ENCODE results near the gene SHOX.

The SHOX gene

DNA sequence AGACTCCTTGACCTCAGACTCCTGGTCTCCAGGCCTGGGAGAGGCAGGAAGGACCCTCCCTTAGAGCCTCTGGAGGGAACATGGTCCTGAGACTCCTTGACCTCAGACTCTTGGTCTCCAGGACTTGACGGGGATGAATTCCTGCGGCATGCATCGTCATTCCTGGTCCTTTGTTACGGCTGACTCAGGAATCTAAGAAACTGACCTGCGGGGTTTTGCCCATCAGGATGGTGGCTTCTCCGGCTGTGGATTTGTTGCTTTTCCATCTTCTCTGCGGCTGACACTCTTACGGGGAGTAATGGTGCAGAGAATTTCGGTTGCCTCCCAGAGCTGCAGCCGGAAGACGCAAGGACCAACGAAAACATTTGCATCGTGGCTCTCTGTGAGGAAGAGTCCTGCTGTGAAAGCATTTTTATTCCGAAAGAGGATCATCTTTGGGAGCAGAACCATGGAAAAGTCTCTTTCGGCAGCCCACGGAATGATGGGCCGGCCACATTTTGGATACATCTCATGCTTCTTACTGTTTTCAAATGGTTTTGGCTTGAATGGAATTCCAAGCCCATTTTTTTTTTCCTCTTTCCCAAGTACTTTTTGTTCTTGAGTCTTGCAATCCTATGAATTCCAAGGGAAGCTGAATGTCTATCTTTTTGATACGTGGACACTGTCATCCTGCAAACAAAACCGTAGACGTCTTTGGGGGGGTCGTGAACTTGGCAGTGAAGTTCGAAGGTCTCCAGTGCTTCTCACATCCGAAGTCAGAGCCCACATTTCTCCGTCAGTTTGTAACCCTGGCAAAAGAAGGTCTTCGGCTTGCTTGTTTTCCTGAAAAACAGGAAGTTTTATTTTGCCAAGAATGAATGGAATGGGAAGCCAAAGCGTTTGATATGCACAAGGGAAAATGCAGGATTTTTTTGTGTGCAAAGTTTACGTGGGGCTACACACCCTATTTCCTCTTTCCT is 36.5 kb downstream of the SHOX start:
- DNase-seq (ENCODE audit: low spot score) = no peak

DNA sequence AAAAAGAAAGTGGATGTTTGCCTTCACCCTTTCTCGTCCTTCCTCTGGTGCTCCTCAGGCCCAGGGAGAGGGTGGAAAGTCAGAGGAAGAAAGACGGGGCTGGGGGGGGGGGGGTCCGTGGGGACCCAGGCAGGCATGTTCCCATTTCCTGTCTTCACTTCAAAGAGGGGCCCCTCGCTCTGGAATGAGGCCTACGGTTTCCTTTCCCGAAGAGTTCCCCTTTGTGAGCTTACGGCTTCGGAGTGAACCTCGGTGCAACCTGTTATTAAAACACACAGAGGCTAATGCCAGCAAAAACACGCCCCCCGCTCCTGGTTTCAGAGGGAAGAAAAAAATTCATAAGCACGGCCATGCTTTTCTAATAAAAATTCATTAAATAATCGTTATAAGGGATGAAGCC is 40.1 kb downstream of the SHOX start:
- no peak for DNase-seq (ENCODE audit: low spot score)

DNA sequence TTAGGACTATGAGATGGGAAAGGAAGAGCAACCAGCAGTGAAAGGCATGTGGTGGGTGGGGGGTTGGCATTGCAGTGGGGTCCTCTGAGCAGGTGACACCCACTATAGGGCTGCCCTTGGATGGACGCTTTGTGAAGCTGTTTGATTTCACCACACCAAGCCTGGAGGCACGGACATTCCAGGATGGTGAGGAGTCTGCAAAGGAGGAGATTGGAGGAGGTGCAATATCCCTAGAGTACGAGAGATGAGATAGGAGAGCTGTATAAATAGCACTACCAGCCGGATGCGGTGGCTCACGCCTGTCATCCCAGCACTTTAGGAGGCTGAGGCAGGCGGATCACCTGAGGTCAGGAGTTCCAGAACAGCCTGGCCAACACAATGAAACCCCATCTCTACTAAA is 42.3 kb downstream of the SHOX start:
- DNase-seq (ENCODE audit: low spot score) = no peak

- DNase-seq (ENCODE audit: low spot score) = no peak
Measured at GRCh38 chrX:675279-675954, 44.8 kb downstream of the SHOX start.

GRCh38 chrX:675955-676295 is 45.3 kb downstream of the SHOX start:
- DNase-seq (ENCODE audit: low spot score) = no peak

DNA sequence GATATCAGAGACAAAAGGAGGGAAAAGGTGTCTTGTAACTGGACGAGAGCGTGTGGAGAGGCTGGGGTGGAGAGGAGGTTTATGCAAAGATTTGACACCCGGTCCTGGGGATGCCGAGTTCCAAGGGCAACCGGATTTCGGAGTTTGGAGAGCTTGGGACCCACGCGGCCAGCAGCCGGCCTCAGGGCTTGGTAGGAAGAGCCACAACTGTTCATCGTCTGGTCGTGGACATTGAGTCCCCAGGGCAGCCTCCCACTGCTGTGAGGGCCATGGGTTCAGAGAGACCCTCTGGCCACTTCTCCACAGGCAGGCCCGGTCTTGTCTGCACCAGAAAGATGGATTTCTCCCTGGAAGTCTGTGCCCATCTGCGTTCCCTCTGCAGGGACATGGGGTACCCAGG is 46.8 kb downstream of the SHOX start:
- no peak for DNase-seq (ENCODE audit: low spot score)

DNA sequence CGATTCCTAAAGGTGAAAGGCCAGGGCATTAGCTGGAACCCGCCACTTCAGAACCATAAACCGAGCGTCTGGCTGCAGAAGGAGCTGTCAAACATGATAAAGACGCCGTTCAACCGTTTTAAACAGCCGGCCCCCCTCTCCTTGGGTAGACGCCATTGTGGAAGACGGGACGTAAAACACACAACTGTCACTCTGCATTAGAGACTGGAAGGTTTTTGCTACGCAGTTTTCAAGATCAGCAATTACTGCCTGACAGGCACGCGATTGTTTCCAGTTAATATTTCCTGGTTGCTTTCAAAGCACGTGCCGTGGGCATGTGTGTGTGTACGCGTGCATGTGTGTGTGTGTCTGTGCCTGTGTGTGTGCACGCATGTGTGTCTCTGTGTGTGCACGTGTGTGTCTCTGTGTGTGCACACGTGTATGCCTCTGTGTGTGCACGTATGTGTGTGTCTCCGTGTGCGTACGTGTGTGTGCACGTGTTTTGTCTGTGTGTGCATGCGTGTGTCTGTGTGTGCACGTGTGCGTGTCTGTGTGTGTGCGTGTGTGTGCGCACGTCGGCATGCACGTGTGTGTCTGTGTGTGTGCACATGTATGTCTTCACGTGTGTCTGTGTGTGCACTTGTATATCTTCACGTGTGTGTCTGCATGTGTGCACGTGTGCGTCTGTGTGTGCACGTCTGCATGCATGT is 48.8 kb downstream of the SHOX start:
- no peak for DNase-seq (ENCODE audit: low spot score)

DNA sequence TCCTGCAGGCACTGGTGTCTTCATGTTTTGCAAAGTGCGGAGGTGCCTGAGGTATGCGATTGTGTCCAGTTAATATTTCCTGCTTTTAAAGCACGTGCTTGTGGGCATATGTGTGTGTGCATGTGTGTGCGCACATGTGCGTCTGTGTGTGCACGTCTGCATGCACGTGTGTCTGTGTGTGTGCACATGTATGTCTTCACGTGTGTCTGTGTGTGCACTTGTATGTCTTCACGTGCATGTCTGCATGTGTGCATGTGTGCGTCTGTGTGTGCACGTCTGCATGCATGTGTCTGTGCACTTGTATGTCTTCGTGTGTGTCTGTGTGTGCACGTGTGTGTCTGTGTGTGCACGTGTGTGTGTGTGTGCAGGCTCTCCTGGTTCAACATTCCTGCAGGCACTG is 49.5 kb downstream of the SHOX start:
- DNase-seq (ENCODE audit: low spot score) = no peak

GRCh38 chrX:681989-682388 is 51.4 kb downstream of the SHOX start:
- DNase-seq (ENCODE audit: low spot score) = no peak

GRCh38 chrX:682892-683291 is 52.3 kb downstream of the SHOX start:
- no peak for DNase-seq (ENCODE audit: low spot score)

DNA sequence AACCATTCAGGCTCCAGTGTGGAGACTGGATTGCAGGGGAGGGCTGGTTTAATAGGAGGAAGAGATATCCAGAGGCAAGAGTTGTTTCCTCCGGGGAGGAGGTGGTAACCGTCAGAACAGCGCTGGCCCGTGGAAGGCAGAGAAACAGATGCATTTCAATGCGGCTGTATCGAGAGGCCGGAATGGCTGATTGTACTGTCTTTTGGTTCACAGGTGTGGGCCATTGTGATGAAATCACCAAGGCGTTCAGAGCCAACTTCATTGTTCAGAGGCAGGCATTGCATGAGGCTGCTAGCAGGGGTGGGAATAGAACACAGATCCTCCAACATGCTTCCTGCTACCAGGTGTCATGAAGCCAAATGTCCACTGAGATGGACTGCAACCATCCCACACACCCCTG is 53.0 kb downstream of the SHOX start:
- DNase-seq (ENCODE audit: low spot score) = no peak

DNA sequence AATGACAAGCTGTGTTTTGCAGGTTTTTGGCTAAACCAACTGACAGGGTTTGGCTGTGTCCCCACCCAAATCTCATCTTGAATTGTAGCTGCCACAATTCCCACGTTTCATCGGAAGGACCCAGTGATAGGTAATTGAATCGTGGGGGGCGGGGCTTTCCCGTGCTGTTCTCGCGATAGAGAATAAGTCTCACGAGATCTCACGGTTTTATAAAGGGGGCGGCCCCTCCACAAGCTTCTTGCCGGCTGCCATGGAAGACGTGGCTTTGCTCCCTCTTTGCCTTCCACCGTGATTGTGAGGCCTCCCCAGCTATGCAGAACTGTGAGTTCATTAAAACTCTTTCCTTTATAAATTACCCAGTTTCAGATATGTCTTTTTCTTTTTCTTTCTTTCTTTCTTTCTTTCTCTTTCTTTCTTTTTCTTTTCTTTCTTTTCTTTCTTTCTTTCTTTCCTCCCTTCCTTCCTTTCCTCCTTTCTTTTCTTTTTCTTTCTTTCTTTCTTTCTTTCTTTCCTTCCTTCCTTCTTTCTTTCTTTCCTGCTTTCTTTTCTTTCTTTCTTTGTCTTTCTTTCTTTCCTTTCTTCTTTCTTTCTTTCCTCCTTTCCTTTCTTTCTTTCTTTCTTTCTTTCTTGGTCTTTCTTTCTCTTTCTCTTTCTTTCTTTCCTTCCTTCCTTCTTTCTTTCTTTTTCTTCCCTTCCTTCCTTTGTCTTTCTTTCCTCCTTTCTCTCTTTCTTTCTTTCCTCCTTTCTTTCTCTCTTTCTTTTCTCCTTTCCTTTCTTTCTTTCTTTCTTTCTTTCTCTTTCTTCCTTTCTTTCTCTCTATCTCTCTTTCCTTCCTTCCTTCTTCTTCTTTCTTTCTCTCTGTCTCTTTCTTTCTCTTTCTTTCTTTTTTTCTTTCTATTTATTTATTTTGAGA is 54.8 kb downstream of the SHOX start:
- no peak for DNase-seq (ENCODE audit: low spot score)

GRCh38 chrX:689983-690382 is 59.4 kb downstream of the SHOX start:
- no peak for DNase-seq (ENCODE audit: low spot score)

DNA sequence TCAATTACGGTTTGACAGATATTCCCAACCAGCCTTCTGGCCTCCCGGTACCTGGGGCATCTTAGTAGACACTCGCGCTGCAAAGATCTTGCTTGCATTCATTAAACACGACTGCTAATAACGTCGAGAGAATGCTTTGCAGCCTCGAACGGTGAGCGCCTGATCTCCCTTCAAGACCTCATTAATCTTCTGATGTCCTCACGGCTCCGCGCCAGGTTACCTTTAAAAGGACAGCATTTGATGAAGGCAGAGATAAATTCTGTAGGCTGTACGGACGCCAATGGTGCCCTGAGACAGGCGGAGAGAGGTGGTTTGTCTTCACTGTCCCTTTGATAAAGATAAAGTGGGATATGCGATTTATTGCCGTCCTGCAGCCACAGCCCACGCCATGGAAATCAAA is 64.2 kb downstream of the SHOX start:
- DNase-seq (ENCODE audit: low spot score) = no peak

DNA sequence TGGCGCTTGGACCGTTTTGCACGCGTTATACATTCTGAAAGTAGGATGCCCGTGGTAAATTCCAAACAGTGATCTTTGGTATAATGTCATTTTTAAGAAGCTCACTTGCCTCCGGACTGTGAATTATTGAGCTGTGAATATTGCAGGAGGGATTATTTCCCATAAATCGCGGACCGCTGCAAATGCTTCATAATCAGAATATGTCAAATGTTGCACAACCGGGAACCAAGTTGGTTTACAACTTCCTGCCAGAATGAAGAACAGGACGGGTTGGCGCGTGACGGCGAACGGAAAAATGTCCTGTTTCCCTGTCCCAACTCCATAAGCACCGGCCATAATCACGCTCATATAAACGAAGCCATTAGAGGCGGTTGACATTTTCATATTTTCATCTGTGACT is 67.6 kb downstream of the SHOX start:
- DNase-seq (ENCODE audit: low spot score) = no peak

DNA sequence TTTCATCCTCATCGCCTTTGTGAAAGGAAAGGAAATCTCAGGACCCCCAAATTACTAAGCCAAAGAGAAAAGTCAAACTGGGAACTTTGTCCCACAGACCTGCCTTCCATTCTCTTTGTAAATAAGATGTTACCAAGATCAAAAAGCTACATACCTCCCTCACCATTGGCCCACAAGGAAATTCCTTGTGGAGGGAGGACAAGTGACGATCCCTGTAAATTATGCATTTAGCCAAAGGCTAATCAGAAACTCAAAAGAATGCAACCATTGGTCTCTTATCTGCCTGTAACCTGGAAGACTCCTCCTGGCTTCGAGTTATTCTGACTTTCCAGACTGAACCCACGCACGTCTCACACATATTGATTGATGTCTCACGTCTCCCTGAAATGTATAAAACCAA is 70.3 kb downstream of the SHOX start:
- no peak for DNase-seq (ENCODE audit: low spot score)

- DNase-seq (ENCODE audit: low spot score) = no peak
Measured at GRCh38 chrX:701673-702072, 71.1 kb downstream of the SHOX start.

DNA sequence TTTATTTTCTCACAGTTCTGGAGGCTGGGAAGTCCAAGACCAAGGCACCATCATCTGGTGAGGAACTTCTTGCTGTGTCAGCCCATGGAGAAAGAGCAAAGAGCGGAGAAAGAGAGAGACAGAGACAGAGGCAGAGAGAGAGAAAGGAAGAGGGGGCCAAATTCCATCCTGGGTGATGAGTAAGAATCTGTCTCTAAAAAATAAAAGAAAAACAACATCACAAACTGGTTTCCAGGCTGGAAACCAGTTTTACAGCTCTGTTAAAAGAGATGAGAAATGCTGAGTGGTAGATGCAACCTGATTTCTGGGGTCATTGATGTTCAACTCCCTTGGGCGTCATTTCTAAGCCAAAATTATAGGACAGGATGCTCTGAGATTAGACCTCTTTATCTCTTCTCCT is 72.9 kb downstream of the SHOX start:
- DNase-seq (ENCODE audit: low spot score) = no peak

GRCh38 chrX:703866-704265 is 73.3 kb downstream of the SHOX start:
- DNase-seq (ENCODE audit: low spot score) = no peak

Data from LoVo (cell line).